LNCaP clone FGC (cell line): ENCODE measurements around the gene TNS1.

Experiments
- DNase-seq: peaks from one replicate; pipeline ENCODE4 v3.0.0-alpha.2; 2011; ENCODE audit warnings: low read depth
- H3K4me3 ChIP-seq: 2 replicates; pipeline ENCODE4 v1.5.1; 2011; ENCODE audit warnings: mild to moderate bottlenecking, low read depth, low read length, control low read depth
- TF ChIP-seq, protein P1 (sequence below): IDR thresholded peaks from 2 replicates; pipeline ENCODE4 v1.5.1; 2012; ENCODE audit warnings: mild to moderate bottlenecking; ENCODE audit not compliant: control insufficient read depth, insufficient read depth; ENCODE audit errors: extremely low read depth

TNS1 gene

DNA sequence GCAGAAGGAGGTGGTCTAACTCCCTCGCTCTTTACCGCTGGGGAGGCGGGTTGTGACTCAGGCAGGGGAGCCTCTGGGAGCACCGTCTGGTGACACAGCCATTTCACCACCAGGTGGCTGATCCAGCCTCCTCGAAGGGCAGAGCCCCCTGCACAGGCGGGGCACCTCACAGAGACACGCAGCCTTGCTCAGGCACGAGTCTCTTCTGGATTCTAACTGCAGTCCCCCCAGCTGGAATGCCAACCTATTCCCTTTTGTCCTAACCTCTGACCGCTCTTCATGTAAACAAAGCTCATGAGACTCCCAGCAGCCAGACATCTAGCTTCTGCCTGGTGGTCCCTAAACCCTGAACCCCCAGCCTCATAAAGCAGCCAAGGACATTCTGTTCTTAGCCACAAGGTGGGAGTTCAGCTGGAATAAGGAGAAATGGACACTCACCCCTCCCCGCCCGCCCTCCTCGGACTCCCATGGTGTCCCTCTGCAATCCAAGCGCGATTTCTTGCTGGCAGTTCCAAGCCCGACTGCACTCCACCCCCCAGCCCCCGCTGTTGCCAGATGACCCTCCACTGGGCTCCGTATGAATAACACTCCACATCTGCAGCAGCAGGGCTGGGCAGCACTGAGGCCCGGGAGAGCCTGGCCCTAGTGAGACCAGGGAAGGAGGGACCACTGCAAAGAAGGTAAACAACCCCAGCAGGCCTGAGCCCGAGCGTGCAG lies 84.3 kb downstream of the TNS1 start:
- H3K4me3 ChIP-seq = no peak overlapping the region

DNA sequence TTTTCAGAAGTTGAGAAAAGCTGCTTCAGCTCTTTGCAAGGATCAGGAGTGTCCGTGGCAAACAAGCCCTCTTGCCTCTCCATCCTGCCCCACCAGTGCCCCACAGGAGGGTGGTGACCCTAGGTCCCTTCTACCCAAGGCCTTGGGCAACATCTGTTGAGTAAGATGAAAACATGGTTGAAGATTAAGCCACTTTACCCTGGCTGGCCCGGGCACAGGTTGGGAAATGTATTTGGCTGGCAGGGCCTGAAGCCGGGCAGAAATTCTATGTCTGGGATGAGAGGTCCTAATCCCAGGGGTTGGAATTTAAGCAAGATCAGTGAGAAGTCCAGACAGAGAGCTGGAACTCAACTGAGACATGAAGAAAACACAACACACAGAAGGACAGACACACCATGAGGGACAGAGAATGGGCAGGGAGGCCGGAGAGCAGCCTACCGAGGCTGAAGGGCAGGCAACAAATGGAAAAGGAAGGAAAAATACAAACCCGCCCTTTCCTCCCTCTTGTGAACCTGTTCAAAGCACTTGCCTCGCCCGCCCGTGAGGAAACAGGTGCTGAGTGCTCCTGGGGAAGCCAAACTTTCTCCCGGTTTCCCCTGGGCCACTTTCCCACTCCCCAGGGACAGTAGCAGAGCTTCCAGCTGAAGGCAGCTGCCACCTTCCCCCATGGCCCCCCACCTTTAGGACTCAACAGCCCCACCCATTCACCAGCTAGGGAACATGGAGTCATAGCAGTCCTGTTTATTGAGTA lies 86.1 kb downstream of the TNS1 start:
- H3K4me3 ChIP-seq = no peak overlapping the region
- DNase-seq = no peak
- TF ChIP-seq, protein P1, sequence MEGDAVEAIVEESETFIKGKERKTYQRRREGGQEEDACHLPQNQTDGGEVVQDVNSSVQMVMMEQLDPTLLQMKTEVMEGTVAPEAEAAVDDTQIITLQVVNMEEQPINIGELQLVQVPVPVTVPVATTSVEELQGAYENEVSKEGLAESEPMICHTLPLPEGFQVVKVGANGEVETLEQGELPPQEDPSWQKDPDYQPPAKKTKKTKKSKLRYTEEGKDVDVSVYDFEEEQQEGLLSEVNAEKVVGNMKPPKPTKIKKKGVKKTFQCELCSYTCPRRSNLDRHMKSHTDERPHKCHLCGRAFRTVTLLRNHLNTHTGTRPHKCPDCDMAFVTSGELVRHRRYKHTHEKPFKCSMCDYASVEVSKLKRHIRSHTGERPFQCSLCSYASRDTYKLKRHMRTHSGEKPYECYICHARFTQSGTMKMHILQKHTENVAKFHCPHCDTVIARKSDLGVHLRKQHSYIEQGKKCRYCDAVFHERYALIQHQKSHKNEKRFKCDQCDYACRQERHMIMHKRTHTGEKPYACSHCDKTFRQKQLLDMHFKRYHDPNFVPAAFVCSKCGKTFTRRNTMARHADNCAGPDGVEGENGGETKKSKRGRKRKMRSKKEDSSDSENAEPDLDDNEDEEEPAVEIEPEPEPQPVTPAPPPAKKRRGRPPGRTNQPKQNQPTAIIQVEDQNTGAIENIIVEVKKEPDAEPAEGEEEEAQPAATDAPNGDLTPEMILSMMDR = no peak

More for the DNA sequence above, 84.3 kb downstream of the TNS1 start:
- TF ChIP-seq, protein P1 = no peak
- no peak for DNase-seq

DNA sequence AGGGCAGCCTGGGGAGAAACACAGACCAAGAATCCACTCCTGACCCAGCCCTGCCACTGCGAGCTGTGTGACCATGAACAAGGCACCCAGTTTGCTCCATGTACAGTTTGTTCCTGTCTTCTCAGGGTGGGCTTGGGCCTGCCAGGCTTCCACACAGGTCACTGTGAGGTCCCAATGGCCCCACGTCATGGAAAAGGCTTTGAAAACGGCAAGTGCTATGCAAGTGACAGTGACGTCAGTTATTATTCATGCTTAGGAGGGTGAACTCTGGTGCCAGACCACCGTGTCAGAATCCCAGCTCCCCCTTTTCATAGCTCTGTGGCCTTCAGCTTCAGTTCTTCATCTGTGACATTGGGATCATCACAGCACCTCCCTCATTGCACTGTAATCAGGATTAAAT lies 87.1 kb downstream of the TNS1 start:
- TF ChIP-seq, protein P1 = no peak
- DNase-seq = no peak
- H3K4me3 ChIP-seq = no peak overlapping the region

DNA sequence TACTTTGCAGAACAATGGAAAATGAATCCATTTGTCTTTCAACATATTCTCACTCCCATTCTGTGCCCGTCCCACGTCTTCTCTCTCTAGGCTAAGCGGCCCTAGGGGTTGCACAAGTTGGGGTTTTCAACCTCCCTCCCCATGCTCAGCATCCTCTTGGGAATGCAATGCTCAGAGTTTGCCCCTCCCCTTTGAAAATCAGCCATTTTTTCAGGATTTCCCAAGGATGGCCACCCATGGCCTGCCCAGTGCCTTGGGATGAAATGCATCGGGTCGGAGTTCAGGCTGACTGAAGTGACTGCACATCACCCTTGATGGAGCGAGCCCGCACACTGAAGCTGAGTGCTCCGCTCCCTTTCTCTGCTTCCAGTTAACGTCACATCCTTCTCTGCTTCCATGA lies 87.9 kb downstream of the TNS1 start:
- TF ChIP-seq, protein P1 = no peak

DNA sequence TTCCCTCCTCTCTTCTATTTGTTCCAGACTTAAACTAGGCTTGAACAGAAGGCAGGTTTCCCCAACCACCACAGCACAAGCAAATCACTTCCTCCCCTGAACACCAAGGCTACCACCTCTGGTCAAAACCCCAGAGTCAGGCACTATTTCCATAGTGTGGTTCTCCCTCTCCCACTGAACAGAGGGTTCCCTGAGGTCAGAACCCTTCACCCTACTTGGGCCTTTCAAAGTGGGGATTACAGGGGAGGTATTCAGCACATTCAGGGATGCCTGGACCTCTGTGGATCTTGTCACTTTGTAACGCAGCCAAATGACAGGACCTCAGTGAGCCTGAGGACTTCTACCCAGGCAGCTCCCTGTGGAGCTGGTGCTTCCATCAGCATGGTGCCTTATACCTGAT lies 88.7 kb downstream of the TNS1 start:
- DNase-seq = no peak
- TF ChIP-seq, protein P1 = no peak
- H3K4me3 ChIP-seq = no peak overlapping the region

More for the DNA sequence above, 87.9 kb downstream of the TNS1 start:
- DNase-seq = no peak
- no peak overlapping the region for H3K4me3 ChIP-seq

DNA sequence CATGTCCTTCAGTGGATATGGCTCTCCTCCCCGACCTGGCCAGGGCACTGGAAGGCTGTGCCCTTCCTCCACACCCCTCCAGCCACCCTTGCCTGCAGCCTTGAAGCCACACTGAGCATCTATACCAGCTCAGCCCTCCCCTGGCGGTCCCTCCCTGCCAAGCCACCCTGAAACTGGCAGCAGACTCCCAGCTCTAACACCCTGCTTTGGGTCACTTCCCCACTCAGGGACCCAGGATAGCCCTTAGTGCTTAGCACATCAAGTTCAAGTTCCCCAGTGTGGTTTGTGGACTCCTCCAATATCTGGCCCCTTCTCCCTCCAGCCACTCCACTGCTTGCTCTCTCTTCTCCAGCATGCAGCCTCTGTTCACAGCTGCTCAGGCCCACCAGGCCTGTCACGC lies 89.4 kb downstream of the TNS1 start:
- no peak for DNase-seq
- TF ChIP-seq, protein P1 = no peak
- no peak overlapping the region for H3K4me3 ChIP-seq
